Activated CD8-positive, alpha-beta memory T cell treated with anti-CD3 and anti-CD28 coated beads, Interleukin-2, amount 10 ng/mL, durations not matched to agents 7 days and 5 days (primary cell): ENCODE results near the gene OR51F1. TPM values are rescaled to one million over a fixed set of nuclear protein-coding genes. Genes with fewer than 3 reads are reported as not detected.
"Not testable (repeated sequence)": the region's sequence is repeated elsewhere in the genome, so short reads cannot be mapped to it uniquely, and the experiment has no call there.

Experiments used
- ATAC-seq: fragments of 150-1000 bp; cut with Tn5 transposase; one replicate; pipeline ENCODE4 v1.10.0; 2021; ENCODE audit warnings: moderate library complexity
- CTCF ChIA-PET: fragments of 350-600 bp; sonication (Branson Sonifier 250); formaldehyde crosslinking; loops from one replicate; lab custom pipeline; 2021; ENCODE audit warnings: antibody characterized with exemption; lab: Charles Lee
- DNase-seq: peaks from one replicate; pipeline ENCODE4 v3.0.0-alpha.2; 2020
- H3K27ac Mint-ChIP-seq: one replicate; pipeline ENCODE4 v1.8.0; 2021; ENCODE audit warnings: mild to moderate bottlenecking, mixed read lengths
- H3K27me3 Mint-ChIP-seq: one replicate; pipeline ENCODE4 v1.8.0; 2021; ENCODE audit warnings: mixed read lengths
- H3K36me3 Mint-ChIP-seq: one replicate; pipeline ENCODE4 v1.8.0; 2021; ENCODE audit warnings: mild to moderate bottlenecking, mixed read lengths
- H3K4me1 Mint-ChIP-seq: one replicate; pipeline ENCODE4 v1.8.0; 2021; ENCODE audit warnings: mixed read lengths
- H3K4me3 Mint-ChIP-seq: one replicate; pipeline ENCODE4 v1.8.0; 2021; ENCODE audit warnings: mild to moderate bottlenecking, moderate library complexity, mixed read lengths
- H3K9me3 Mint-ChIP-seq: one replicate; pipeline ENCODE4 v1.8.0; 2022; ENCODE audit warnings: low read depth, mixed read lengths
- total RNA-seq, 2 experiments: library from RNA; stranded (reverse); gene quantifications; one replicate each; pipeline ENCODE4 v1.2.3, GENCODE V29; 2021

The OR51F1 gene
- total RNA-seq, 2 experiments from 2014 or later: not detected

DNA sequence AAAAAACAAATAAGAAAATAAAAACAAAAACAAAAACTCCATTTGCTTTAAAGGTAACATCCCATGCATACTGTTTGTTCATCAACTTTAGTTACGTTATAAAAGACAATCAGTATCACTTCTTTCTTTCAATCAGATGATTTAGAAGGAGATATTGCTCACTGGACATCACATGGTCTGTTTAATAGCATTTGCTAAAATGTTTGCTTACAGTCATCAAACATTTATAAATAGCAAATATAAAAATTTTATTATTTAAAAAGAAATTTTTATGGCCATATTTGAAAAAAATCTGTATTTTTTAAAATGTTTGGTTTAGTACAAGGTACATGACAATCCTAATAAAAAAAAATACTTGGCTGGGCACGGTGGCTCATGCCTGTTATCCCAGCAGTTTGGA is 42.6 kb downstream of the OR51F1 start:
- Mint-ChIP-seq H3K27ac (no peak overlapping the region), H3K9me3 (no peaks in the 10 kb centered on the region), H3K27me3 (no peaks in the 10 kb centered on the region), H3K36me3 (no peaks in the 10 kb centered on the region), H3K4me3 (no peak overlapping the region), H3K4me1 (no peaks in the 10 kb centered on the region)
- ATAC-seq (no peak), DNase-seq (no peak)
- CTCF ChIA-PET: no interaction called here

DNA sequence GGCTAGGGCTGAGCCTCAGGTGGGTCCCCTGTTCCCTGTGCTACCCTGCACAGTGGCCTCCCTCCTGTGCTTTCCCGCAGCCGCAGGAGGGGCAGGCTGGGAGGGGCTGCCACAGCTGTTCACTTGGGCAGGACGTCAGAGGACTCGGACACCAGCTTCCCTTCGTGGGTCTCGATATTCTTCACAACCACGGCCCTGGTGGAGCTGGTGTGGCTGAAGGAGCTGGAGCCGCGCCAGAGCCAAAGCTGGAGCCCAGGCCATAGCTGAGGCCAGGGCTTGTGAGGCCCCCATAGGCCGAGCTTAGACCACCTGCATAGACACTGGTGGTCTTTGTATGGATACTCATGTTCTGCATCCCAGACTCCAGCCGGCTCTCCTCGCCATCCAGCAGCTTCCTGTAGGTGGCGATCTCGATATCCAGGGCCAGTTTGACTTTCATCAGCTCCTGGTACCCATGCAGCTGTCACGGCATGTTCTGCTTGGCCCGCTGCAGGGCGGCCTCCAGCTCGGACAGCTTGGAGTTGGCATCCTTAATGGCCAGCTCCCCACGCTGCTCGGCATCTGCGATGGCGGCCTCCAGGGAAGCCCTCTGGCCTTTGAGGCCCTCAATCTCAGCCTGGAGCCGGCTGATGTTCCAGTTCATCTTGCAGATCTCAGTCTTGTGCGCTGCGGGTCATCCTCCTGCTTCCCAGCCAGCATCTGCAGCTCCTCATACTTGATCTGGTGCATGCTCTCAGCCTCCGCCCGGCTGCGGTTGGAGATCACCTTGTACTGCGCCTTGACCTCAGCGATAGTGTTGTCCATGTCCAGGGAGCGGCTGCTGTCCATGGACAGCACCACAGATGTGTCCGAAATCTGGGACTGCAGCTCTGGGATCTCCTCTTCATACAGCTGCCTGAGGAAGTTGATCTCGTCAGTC is 46.9 kb downstream of the OR51F1 start:
- CTCF ChIA-PET, H3K27me3 Mint-ChIP-seq: not testable (repeated sequence)

More for the DNA sequence above, 46.9 kb downstream of the OR51F1 start:
- H3K27ac Mint-ChIP-seq, H3K4me1 Mint-ChIP-seq, DNase-seq, H3K36me3 Mint-ChIP-seq, ATAC-seq, H3K9me3 Mint-ChIP-seq, H3K4me3 Mint-ChIP-seq: not testable (repeated sequence)

Other genes with a start within 250 kb of the OR51F1 start
- gene OR52M1, start 224.7 kb downstream of the OR51F1 start, total RNA-seq: not detected
- gene OR52I2, start 188.2 kb downstream of the OR51F1 start, total RNA-seq: not detected
- gene OR52I1, start 175.9 kb downstream of the OR51F1 start, total RNA-seq: not detected
- gene TRIM68, start 161.7 kb downstream of the OR51F1 start, total RNA-seq: 10 to 100 TPM; 14.9 to 15.9 TPM
- not detected for gene OR51D1, start 132.5 kb downstream of the OR51F1 start, total RNA-seq
- not detected for gene OR51E1, start 126.0 kb downstream of the OR51F1 start, total RNA-seq
- not detected for gene OR51E2, start 72.1 kb downstream of the OR51F1 start, total RNA-seq
- gene MMP26, start 65.2 kb downstream of the OR51F1 start, total RNA-seq: not detected
- gene OR52R1, start 34.4 kb upstream of the OR51F1 start, total RNA-seq: not detected
- gene OR51F2, start 51.4 kb upstream of the OR51F1 start, total RNA-seq: not detected
- gene OR51S1, start 79.3 kb upstream of the OR51F1 start, total RNA-seq: not detected
- gene OR51T1, start 112.0 kb upstream of the OR51F1 start, total RNA-seq: not detected
- not detected for gene OR51A7, start 133.8 kb upstream of the OR51F1 start, total RNA-seq
- not detected for gene OR51G2, start 149.4 kb upstream of the OR51F1 start, total RNA-seq
- gene OR51G1, start 154.4 kb upstream of the OR51F1 start, total RNA-seq: not detected
- not detected for gene OR51A4, start 177.7 kb upstream of the OR51F1 start, total RNA-seq
- gene OR51A2, start 185.8 kb upstream of the OR51F1 start, total RNA-seq: not detected
- not detected for gene OR51L1, start 224.9 kb upstream of the OR51F1 start, total RNA-seq